ENCODE results near the gene CAPN13.
"Not testable (repeated sequence)": the region's sequence is repeated elsewhere in the genome, so short reads cannot be mapped to it uniquely, and the experiment has no call there.

Gene CAPN13

GRCh38 chr2:30705711-30706533 is 101.3 kb downstream of the CAPN13 start:
- DNase-seq (ENCODE audit: insufficient read length, low spot score) (no peak), FAIRE-seq (no peak)

GRCh38 chr2:30705056-30705455 is 102.2 kb downstream of the CAPN13 start:
- no peak for FAIRE-seq

GRCh38 chr2:30704309-30705020 is 102.8 kb downstream of the CAPN13 start:
- no peak for DNase-seq (ENCODE audit: insufficient read length, low spot score)
- FAIRE-seq: no peak

More at GRCh38 chr2:30705056-30705455, 102.2 kb downstream of the CAPN13 start:
- DNase-seq (ENCODE audit: insufficient read length, low spot score): no peak

- FAIRE-seq (no peak), DNase-seq (ENCODE audit: insufficient read length, low spot score) (no peak)
Measured at GRCh38 chr2:30702694-30703093, 104.6 kb downstream of the CAPN13 start.

- FAIRE-seq: no peak
Measured at GRCh38 chr2:30701782-30702181, 105.5 kb downstream of the CAPN13 start.

GRCh38 chr2:30697242-30698103 is 109.8 kb downstream of the CAPN13 start:
- not testable (repeated sequence) for DNase-seq (ENCODE audit: insufficient read length, low spot score); FAIRE-seq

More at GRCh38 chr2:30701782-30702181, 105.5 kb downstream of the CAPN13 start:
- DNase-seq (ENCODE audit: insufficient read length, low spot score): no peak

GRCh38 chr2:30695749-30696148 is 111.5 kb downstream of the CAPN13 start:
- FAIRE-seq (no peak), DNase-seq (ENCODE audit: insufficient read length, low spot score) (no peak)

- DNase-seq (ENCODE audit: insufficient read length, low spot score) (no peak), FAIRE-seq (no peak)
Measured at GRCh38 chr2:30694286-30695055, 112.8 kb downstream of the CAPN13 start.

GRCh38 chr2:30693821-30694281 is 113.4 kb downstream of the CAPN13 start:
- FAIRE-seq (no peak), DNase-seq (ENCODE audit: insufficient read length, low spot score) (no peak)

GRCh38 chr2:30692829-30693275 is 114.4 kb downstream of the CAPN13 start:
- no peak for FAIRE-seq
- no peak for DNase-seq (ENCODE audit: insufficient read length, low spot score)

- DNase-seq (ENCODE audit: insufficient read length, low spot score) (no peak), FAIRE-seq (no peak)
Measured at GRCh38 chr2:30691948-30692828, 115.1 kb downstream of the CAPN13 start.

GRCh38 chr2:30691091-30691947 is 115.9 kb downstream of the CAPN13 start:
- DNase-seq (ENCODE audit: insufficient read length, low spot score) (no peak), FAIRE-seq (no peak)

GRCh38 chr2:30690126-30690561 is 117.1 kb downstream of the CAPN13 start:
- DNase-seq (ENCODE audit: insufficient read length, low spot score) (no peak), FAIRE-seq (no peak)

- no peak for FAIRE-seq
- no peak for DNase-seq (ENCODE audit: insufficient read length, low spot score)
Measured at GRCh38 chr2:30689496-30690125, 117.6 kb downstream of the CAPN13 start.

- DNase-seq (ENCODE audit: insufficient read length, low spot score): no peak
- FAIRE-seq: no peak
Measured at GRCh38 chr2:30688956-30689401, 118.3 kb downstream of the CAPN13 start.

GRCh38 chr2:30686669-30687068 is 120.6 kb downstream of the CAPN13 start:
- DNase-seq (ENCODE audit: insufficient read length, low spot score): no peak
- no peak for FAIRE-seq

GRCh38 chr2:30686000-30686399 is 121.2 kb downstream of the CAPN13 start:
- FAIRE-seq: no peak

More at GRCh38 chr2:30686000-30686399, 121.2 kb downstream of the CAPN13 start:
- peak; percentile 14 for DNase-seq (ENCODE audit: insufficient read length, low spot score)
